Chondrocyte (in vitro differentiated cells): Measurements from ENCODE around the gene NFE2L3. TPM values are rescaled to one million over a fixed set of nuclear protein-coding genes. Genes with fewer than 3 reads are reported as not detected.
"Not testable (repeated sequence)": the region's sequence is repeated elsewhere in the genome, so short reads cannot be mapped to it uniquely, and the experiment has no call there.

Source experiments
- DNase-seq: peaks from one replicate; pipeline ENCODE4 v3.0.0; 2021; ENCODE audit warnings: mixed read lengths, low spot score
- H3K27ac Mint-ChIP-seq: one replicate; pipeline ENCODE4 v1.8.0; 2021; ENCODE audit warnings: mild to moderate bottlenecking, moderate library complexity, mixed read lengths; ENCODE audit not compliant: unreplicated experiment
- H3K27me3 Mint-ChIP-seq: 2 replicates; pipeline ENCODE4 v1.8.0; 2021; ENCODE audit warnings: low read depth, mixed read lengths
- H3K36me3 Mint-ChIP-seq: 2 replicates; pipeline ENCODE4 v1.8.0; 2021; ENCODE audit warnings: low read depth, mixed read lengths
- H3K4me1 Mint-ChIP-seq: 2 replicates; pipeline ENCODE4 v1.8.0; 2021; ENCODE audit warnings: low read depth, mild to moderate bottlenecking, mixed read lengths
- H3K4me3 Mint-ChIP-seq: one replicate; pipeline ENCODE4 v1.8.0; 2021; ENCODE audit warnings: mild to moderate bottlenecking, moderate library complexity, mixed read lengths; ENCODE audit not compliant: unreplicated experiment
- H3K9me3 Mint-ChIP-seq: 2 replicates; pipeline ENCODE4 v1.8.0; 2021; ENCODE audit warnings: low read depth, mixed read lengths
- CTCF ChIP-seq: fragments of 200-600 bp; sonication (generic); IDR thresholded peaks from 2 replicates; pipeline ENCODE4 v1.5.0; 2021; ENCODE audit warnings: antibody characterized with exemption, mild to moderate bottlenecking, moderate library complexity
- total RNA-seq: library from RNA; stranded (reverse); gene quantifications from 3 replicates; pipeline ENCODE4 v1.2.1, GENCODE V29; 2021

The NFE2L3 gene
- total RNA-seq, 1 donor from 2014 or later: 0.52 TPM

- H3K4me3 Mint-ChIP-seq: no peak overlapping the region
- no peak for TF ChIP-seq CTCF
- no peaks in the 10 kb centered on the region for H3K4me1 Mint-ChIP-seq
- H3K27ac Mint-ChIP-seq: no peak overlapping the region
- H3K27me3 Mint-ChIP-seq: peaks cover 8% of the 10 kb centered on the region
- no peak for DNase-seq
- no peaks in the 10 kb centered on the region for H3K9me3 Mint-ChIP-seq
- peaks cover 8% of the 10 kb centered on the region for H3K36me3 Mint-ChIP-seq
Measured at GRCh38 chr7:26170663-26171062, 18.7 kb downstream of the NFE2L3 start.

- Mint-ChIP-seq H3K4me1 (no peaks in the 10 kb centered on the region), H3K27ac (no peak overlapping the region), H3K9me3 (no peaks in the 10 kb centered on the region), H3K36me3 (peaks cover 10% of the 10 kb centered on the region), H3K27me3 (peaks cover 8% of the 10 kb centered on the region), H3K4me3 (no peak overlapping the region)
- TF ChIP-seq CTCF: no peak
- DNase-seq: no peak
Measured at GRCh38 chr7:26171601-26172000, 19.6 kb downstream of the NFE2L3 start.

GRCh38 chr7:26172048-26172447 is 20.1 kb downstream of the NFE2L3 start:
- DNase-seq: no peak

GRCh38 chr7:26175903-26176302 is 23.9 kb downstream of the NFE2L3 start:
- not testable (repeated sequence) for H3K36me3 Mint-ChIP-seq

More at GRCh38 chr7:26172048-26172447, 20.1 kb downstream of the NFE2L3 start:
- no peaks in the 10 kb centered on the region for H3K4me1 Mint-ChIP-seq
- no peaks in the 10 kb centered on the region for H3K9me3 Mint-ChIP-seq
- H3K36me3 Mint-ChIP-seq: peaks cover 10% of the 10 kb centered on the region
- peaks cover 8% of the 10 kb centered on the region for H3K27me3 Mint-ChIP-seq
- H3K27ac Mint-ChIP-seq: no peak overlapping the region
- no peak overlapping the region for H3K4me3 Mint-ChIP-seq
- TF ChIP-seq CTCF: no peak

GRCh38 chr7:26176696-26177095 is 24.7 kb downstream of the NFE2L3 start:
- not testable (repeated sequence) for H3K27ac Mint-ChIP-seq, H3K27me3 Mint-ChIP-seq, H3K4me1 Mint-ChIP-seq, H3K36me3 Mint-ChIP-seq, DNase-seq, H3K9me3 Mint-ChIP-seq, H3K4me3 Mint-ChIP-seq

More at GRCh38 chr7:26175903-26176302, 23.9 kb downstream of the NFE2L3 start:
- not testable (repeated sequence) for H3K27ac Mint-ChIP-seq, H3K9me3 Mint-ChIP-seq, H3K4me3 Mint-ChIP-seq, DNase-seq, H3K27me3 Mint-ChIP-seq, H3K4me1 Mint-ChIP-seq

GRCh38 chr7:26177269-26177668 is 25.3 kb downstream of the NFE2L3 start:
- H3K36me3 Mint-ChIP-seq, H3K27ac Mint-ChIP-seq, H3K4me3 Mint-ChIP-seq, DNase-seq, H3K27me3 Mint-ChIP-seq, H3K9me3 Mint-ChIP-seq, H3K4me1 Mint-ChIP-seq: not testable (repeated sequence)

GRCh38 chr7:26178272-26178960 is 26.4 kb downstream of the NFE2L3 start:
- Mint-ChIP-seq H3K36me3 (peaks cover 7% of the 10 kb centered on the region), H3K27ac (no peak overlapping the region), H3K9me3 (no peaks in the 10 kb centered on the region), H3K4me3 (no peak overlapping the region), H3K4me1 (no peaks in the 10 kb centered on the region), H3K27me3 (peaks cover 8% of the 10 kb centered on the region)
- no peak for TF ChIP-seq CTCF
- no peak for DNase-seq
